ENCODE results near the gene ZBTB39.
"Not testable (repeated sequence)": the region's sequence is repeated elsewhere in the genome, so short reads cannot be mapped to it uniquely, and the experiment has no call there.

Gene ZBTB39

DNA sequence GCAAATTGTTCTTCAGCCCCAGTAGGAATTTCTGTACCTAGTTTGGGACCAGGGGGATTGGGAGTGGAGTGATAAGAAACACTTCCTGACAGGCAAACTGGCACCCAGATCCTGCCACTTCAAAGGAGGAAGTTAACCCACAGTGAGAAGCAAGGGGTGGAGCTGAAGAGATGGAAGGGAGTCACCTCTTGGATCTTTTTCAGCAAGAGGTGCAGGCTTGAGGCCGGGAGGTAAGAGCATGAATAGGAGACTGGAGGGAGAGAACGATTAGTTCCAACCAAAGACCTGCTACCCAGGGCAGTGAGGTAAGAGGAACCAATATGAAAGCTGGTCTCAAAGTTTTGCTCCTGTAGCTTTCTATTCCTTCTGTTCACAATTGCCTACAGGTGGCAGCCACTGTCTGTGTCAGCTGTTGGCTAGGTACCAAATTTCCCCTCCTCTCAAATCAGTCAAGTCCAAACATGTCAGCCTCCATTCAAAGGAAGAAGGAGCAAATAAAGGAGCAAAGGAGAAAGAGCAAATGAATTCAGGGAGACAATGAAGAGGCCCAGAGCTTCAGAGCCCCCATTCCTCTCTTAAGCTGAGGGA is 24.9 kb upstream of the ZBTB39 start:
- peak; percentile 7 for DNase-seq

DNA sequence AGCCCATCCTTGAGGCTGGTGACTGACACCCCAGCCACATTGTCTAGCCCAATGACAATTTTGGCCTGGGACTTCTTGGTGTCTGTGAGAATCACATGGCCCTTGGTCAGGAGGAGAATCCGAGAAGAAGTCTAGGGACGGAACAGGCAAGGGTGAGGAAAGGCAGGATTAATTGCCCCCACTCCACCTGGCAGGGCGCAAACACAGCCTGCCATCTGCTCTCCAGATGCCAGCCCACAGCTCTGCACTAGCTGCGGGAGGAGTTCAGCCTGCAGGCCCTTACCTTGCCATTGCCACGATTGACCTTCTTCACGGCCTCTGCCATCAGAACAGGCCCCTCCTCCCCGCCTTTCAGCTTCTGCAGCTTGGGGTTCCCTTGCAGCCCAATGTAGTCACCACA is 23.1 kb upstream of the ZBTB39 start:
- DNase-seq = no peak

DNA sequence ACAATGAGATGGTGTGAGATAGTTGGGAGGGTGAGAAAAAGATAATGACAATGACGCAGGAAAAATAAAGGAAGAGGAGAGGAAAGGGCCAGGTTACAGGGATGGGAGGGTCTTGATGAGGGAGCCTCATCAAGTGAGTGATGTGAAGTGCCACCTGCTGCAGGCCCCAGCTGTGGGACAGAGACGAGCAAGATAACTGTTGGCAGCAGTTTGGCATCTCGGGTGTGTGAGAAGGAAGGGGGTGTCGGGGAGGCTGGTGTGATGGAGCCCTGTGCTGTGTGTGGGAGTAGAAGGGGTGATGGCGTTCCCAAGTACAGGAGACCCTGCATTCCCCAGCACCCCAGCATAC is 21.4 kb upstream of the ZBTB39 start:
- no peak for DNase-seq

DNA sequence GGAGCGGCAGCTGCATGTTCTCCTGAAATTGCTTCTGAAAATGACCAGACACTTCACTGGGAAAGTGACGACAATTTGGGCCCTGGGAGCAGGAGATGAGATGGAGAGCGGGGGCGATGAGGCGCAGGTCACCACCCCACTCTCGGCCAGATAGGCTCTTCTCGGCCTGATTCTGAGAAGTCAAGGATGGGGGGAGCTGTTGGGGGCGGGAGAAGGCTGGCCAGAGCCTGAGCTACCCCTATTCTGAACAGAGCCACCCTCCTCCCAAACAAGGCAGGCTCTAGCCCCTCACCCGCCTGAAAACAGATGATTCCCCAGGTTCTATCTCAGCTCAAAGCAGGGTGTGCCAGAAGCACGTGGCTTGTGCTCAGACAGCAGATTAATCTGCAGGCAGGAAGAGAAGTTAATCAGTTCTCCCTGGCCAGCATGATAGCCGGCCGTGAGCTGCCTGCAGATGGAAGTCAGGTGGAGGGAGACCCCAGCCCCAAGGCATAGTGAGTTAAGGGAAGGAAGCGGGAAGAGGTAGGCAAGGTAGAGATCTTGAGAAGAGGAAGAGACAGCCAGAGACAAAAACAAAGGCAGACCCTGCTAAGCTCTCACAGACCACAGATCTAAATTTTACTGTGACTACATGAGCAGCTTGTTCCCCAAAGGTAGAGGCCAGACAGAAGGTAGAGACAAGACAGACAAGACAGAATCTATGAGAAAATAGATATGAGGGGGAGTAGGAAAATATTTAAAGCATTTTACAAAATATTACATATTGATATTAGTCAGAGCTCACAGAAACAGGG is 20.9 kb upstream of the ZBTB39 start:
- DNase-seq = no peak

DNA sequence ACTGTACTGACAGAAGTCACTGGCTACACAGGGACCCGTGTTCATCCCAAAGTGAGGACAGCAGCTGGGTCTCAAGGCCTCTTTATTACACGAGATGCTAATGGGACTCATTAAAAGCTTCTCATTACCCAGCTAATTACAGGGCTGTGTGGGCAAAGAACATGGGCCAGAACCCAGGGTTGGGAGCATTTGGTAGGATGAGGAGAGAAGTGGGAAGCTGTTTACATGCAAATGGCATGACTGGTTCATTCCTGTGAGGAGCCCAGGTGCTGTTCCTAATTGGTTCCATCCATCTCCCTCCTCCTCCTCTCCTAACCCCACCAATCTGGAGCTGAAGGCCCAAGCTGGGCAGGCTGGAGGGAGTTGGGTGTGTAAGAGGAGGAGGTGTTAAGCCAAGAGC is 18.9 kb upstream of the ZBTB39 start:
- DNase-seq = no peak

DNA sequence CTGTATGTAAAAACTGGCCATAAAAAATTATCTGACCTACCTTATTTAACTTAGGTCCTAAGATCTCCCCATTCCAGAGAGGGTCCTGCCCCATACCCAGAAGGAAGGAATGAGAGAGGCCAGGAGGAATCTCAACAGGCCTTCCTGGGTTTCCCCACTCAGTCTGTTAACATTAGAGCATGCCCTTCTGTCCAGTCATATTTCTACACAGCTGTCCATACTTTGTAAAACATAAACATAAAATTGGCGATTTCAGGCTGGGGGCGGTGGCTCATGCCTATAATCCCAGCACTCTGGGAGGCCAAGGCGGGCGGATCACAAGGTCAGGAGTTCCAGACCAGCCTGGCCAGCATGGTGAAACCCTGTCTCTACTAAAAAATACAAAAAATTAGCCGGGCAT is 16.0 kb upstream of the ZBTB39 start:
- DNase-seq = not testable (repeated sequence)

DNA sequence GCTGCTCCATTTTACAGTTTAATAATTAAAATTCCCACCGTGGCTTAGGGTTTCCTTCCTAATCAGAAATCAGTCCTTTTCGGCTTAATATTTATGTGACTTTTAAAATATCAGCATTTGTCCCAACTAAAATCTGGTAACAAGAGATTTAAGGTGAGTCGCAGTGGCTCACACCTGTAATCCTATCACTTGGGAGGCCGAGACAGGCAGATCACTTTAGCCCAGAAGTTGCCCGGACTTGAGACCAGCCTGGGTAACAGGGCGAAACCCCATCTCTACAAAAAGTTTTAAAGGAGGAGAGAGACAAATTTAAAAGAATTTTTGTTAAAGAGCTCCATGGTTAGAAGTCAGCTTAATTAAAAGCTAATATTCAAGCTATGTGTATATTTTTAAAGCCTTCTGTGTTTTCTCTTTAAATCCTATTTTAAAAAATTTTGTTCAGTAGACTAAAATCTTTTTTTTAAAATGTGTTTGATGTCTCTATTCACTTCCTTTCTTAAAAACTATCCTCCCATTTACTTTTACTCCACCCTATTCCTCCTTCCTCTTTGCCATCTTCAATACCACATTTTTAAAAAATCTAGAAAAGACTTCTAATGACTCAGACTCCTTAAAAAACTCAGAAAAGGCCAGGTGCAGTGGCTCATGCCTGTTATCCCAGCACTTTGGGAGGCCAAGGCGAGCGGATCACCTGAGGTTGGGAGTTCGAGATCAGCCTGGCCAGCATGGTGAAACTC is 13.8 kb upstream of the ZBTB39 start:
- no peak for DNase-seq

DNA sequence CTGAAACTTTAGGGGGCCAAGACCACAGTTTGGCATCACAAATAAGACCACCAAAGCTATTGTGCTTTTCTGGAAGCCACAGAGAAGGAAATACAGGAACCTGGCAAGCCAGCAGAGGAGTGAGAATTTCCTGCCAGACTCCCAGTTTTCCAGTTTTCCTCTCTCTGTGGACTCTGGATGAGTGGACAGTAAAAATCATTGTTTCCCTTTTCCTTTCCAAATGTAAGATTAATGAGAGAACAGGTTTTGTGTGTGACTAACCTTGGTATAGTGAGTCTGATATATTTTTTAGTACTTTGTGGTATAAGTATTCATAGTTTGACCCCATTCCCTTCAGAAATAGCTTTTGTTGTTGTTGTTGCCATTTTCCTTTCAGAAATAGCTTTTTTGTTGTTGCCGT is 12.6 kb upstream of the ZBTB39 start:
- DNase-seq = no peak

DNA sequence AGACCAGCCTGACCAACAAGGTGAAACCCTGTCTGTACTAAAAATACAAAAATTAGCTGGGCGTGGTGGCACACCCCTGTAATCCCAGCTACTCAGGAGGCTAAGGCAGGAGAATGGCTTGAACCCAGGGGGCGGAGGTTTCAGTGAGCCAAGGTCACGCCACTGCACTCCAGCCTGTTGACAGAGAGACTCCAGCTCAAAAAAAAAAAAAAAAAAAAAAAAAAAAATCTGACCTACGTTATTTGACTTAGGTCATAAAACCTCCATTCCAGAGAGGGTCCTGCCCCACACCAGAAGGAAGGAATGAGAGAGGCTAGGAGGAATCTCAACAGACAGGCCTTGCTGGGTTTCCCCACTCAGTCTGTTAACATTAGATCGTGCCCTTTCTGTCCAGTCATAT is 12.0 kb upstream of the ZBTB39 start:
- DNase-seq = not testable (repeated sequence)

DNA sequence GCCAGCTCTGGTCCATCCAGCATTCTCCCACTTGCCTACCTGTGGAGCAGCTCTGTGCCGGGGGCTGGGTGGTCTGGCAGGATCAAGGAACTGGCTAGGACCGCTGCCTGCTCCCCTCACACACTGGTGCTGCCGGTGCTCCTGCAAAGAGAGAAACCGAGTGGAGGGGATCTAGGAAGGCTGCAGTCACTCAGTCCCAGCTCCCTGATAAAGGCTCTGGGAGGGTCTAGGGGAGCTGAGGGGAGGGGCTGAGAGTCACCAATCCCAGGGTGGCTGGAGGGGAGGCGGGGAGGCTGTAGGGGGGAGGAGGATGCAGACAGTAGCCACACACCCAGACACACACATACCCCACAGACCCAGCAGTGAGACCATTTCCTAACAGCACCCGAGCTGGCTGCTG is 10.0 kb upstream of the ZBTB39 start, which contains the start of gene TAC3:
TSS of gene TAC3 (minus strand) at position 182 of the 400 bp plus-strand sequence. CDS start 732 bp downstream, outside the sequence.
- no peak for DNase-seq

DNA sequence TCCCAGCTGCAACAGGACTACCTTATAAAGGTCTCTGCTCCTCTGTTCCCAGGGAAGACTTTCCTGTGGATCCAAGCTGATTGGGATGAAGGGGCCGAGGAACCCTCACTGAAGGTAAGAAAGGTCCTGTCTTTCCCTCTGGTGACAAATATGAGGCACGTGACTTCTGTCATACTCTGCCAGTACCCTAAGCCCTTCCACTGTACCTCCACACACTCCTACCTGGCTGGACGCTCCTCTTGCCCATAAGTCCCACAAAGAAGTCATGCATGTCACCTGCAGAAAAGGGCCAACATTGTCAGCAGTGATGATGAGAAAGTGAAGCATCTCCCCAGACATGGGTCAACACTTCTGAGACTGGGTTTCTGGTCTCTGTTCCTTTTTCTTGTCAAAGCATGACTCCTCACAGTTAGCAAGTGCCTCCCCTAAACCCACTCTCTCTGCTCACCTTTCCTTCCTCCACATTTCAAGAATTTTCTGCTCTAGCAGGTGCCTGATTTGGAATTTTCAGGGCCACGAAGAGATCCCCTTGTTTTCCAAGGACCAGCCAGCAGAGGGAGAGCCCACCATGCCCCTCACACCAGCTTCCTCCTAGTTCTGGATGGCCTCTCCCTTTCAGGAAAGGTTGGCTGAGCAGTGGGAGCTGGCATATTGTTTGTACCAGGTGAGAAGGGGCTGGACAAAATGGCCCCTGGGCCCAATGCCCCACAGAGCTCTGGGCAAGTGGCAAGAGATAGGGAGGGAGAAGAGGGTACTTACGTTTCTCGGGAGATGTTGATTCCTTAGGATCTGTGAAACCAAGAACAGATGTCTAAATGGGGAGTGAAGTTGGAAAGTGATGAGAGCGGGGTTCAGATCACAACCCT is 6.5 kb upstream of the ZBTB39 start:
- no peak for DNase-seq

DNA sequence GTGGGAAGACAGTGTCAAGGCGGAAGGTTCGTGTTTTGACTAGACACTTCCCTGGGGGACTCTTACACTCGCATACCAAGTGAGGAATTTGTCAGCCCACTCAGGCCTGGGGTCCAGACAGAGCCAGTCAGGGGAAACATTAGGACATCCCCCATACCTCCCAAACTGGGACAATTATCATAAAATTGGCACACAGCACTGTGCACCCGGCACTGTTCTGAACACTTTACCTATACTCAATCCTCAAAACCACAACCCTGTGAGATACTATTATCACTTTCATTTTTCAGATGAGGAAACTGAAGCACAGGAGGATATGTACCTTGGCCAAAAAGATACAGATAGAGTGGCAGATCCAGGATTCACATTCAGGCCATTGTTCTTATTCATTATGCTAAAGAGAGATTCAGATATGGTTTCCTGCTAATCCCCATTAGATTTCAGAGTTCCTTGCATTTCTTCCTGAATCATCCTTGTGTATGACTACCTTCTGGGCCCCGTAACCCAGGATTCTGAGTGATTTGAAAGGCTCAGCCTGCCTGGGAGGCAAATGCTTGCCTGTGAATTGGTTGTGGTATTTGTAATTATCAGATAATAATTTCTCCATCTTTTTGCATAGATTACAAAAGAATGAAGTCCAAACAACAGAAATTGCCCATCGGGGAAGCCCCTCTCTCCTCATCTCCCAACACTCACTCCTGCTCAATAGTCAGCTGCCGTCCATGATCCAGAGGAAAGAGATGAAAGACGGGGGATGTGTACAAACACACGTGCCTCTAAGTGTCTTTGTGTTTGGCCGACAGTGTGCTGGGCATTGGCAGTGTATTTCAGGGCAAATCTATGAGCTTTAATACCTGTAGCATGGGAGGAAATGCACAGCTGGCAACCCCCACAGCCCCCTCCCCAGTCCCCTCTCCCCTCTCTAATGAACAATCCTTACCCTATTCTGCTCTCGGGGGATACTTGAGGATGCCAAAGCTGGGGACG is 5.4 kb upstream of the ZBTB39 start:
- DNase-seq = no peak

DNA sequence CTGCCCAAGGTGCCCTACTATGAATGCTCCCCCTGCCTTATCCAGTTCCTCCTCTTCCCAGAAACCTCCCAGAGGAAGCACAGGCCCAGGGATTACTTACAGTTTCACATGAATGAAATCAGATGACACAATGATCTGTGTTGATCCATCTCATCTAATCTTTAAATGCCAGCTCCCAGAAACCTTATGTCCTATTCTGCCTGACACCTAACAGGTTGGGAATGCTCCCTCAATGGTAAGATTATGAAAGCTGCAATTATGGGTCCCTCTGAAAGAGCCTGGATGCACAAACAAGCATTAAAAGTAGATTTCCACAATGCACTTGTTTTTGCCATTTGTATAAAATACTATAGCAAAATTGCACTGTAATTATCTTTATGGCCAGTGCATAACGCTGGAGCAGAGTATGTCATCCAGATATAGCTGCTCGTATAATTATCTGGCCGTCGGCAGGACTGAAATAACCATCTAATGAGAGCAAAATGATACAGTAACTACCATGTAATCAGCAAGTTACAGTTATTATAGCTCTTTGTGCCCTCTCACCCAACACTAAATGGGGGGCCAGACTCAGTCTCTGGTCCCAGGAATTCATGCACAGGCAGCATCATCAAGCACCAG is 4.4 kb upstream of the ZBTB39 start:
- DNase-seq = no peak

DNA sequence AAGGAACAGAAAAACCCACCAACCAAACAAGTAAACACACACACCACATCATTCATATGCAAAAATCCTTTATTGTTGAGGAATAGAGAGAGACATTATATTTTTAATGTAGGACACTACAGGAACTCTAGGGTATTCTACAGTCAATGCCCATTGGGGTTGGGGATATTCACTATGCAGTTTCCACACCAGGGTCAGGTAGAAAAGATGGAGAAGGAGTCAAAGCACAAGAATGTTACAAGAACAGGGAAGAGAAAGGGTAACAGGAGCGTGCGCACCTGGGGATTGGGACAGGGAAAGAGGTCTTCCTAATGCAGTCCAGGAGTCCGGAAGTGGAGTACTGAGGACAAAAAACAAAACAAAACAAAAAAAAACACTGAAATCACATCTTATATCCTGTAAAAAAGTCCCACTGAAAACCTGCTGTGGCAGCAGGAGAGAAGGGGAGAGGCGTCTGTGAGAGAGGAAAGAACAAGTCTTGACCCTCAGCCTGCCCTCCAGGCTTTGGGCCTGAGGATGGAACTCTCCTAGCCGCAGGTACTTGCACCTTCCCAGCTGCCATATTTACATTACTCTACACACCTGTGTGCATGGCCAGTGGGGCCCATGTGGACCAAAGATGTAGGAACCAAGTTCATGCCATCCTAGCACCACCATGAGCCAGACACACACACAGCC is 3.7 kb upstream of the ZBTB39 start:
- DNase-seq = no peak

DNA sequence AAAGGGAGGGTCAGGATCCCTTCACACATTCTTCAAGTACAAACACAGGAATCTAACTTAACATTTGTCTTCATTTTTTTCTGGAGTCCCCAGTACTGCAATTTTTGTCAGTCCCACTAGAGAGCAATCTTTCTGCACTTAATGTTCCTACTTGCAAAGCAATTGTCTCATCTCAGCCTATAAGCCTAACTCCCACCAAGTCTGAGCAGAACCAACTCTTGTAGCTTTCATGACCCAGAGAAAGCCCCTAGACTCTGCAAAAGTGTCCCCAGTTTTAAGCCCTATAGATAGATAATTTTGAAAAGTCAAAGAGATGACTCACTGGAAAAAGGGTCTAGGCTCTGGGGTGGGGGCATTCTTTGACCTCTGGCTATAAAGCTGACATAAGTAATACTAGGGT is 1.8 kb upstream of the ZBTB39 start:
- DNase-seq = no peak

DNA sequence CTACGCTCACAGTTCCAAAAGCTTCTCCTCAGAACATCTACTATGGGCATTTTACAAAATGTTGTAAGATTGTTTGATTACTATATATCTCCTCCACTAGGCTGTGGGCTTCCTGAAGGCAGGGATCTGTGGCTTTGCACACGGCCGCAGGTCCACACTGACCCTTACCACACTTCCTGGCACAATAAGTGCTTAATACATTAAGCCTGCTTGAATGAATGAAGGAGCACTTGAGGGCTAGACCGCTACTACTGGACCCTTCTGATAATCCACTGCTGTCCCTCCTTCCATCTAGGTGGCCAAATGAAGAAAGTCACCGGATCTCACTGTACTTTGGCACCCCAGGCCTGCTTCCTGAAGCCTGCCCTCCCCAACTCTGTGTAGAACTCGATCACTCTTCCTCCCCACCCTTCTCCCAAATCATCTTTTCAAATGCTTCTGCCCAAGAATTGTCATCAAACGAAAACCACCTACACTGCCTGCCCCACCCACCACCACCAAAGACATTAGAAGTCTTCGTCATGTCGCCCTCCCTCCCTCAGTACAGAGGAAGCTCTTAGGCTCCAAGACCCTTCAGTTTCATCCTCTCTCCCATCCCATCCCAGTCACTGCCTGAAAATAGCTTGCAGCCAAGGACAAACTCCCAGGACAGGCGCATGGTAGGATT is 596 bp upstream of the ZBTB39 start:
- no peak for DNase-seq

DNA sequence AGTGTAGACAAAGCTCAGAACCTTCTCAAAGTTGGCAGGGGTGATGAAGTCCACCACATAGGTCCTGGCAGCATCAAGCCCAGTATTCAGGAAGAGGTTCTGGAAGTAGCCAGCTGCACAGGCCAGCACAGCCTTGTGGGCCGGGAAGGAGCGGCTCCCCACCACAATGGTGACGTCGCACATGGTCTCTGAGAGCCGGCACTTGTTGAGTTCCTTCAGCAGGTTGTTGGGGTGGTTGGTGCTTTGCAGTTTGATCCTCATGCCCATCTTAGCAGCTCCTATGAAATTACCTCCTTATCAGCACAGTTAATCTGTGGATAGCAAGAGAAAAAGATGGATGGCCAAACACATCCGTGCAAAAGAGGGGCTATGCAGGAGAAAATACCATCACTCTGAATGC is 1.7 kb downstream of the ZBTB39 start:
- no peak for DNase-seq

DNA sequence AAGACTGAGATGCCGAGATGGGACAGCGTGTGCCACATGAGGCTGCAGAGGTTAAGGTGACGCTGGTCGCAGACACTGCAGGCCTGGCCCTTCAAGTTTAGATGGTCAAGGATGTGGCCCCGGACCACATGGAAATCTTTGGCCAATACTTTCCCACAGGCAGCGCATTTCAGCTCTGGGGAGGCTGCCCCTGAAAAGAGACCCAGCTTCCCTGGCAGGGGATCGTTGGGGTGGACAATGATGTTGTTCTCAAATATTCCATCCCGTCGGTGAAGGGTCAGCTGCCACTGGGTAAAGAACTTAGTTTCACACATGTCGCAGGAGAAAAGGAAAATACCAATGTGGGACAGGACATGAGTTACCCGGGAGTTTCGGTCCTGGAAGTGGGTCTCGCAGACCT is 3.0 kb downstream of the ZBTB39 start:
- no peak for DNase-seq

DNA sequence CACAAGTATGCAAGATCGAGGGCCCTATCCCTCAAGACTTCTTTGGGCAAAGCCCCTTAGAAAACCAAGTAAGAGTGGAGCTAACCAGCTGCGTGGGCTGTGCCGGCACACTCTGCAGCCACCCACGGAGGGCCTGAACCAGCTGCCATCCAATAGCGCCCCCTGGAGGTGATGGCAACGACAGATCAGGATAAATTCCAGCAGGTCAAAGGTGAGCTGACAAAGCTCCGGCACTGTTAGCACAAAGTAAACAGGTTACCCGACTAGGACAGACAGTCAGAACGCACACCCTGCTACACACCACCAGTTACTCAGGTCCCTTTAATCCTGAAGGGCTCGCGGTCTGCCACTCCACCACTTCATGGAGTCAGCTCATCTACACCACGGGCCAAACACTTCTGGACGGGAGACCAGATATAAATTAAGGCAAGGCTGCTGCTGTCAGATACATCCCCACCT is 4.9 kb downstream of the ZBTB39 start:
- peak; percentile 62 for DNase-seq

DNA sequence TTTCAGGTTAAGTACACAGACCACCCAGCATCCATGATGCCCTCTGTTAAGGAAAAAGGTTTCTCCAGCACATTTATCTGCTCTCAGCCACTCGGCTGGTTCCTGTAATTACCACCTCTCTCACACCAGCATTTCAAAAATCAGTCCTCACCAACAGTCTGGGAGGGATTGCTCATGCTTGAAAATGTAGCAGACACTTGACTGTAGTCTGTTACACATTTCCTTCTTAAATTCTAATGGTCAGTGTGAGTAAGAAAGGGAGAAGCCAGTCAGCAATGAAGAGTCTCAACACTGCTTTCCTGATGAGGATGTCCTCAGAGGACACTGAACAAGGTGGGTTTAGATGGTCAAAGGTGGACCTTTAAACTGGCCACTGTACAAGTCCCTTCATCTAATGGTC is 6.0 kb downstream of the ZBTB39 start:
- DNase-seq = no peak

Data from CD4-positive, alpha-beta T cell treated with Interferon gamma for 1 hour (primary cell).